Vagina (tissue), 2 donors: ENCODE data around the gene TRIM43B.

ENCODE experiments used
- POLR2A ChIP-seq, 2 donors: fragments of 450-650 bp; IDR thresholded peaks; one replicate each; pipeline ENCODE4 v1.6.1; 2017; ENCODE audit warnings: antibody characterized with exemption in 2 of 2, mild to moderate bottlenecking in 2 of 2, moderate library complexity in 2 of 2
- POLR2AphosphoS5 ChIP-seq, 2 donors: sonication (generic); formaldehyde crosslinking; IDR thresholded peaks; one replicate each; pipeline ENCODE4 v1.9.0; 2017; ENCODE audit warnings: antibody characterized with exemption in 2 of 2, mild to moderate bottlenecking in 2 of 2, low read depth in 1 of 2; ENCODE audit not compliant: insufficient read depth in 1 of 2
- TF ChIP-seq, protein P1 (sequence below), 3 experiments: fragments of 450-650 bp in 2 of 3; fragments of 200-600 bp in 1 of 3; sonication (generic) in 1 of 3; IDR thresholded peaks; one replicate each; pipeline ENCODE4 v1.5.1; 2017 to 2019; ENCODE audit warnings: antibody characterized with exemption in 3 of 3, mild to moderate bottlenecking in 2 of 3, moderate library complexity in 2 of 3

DNA sequence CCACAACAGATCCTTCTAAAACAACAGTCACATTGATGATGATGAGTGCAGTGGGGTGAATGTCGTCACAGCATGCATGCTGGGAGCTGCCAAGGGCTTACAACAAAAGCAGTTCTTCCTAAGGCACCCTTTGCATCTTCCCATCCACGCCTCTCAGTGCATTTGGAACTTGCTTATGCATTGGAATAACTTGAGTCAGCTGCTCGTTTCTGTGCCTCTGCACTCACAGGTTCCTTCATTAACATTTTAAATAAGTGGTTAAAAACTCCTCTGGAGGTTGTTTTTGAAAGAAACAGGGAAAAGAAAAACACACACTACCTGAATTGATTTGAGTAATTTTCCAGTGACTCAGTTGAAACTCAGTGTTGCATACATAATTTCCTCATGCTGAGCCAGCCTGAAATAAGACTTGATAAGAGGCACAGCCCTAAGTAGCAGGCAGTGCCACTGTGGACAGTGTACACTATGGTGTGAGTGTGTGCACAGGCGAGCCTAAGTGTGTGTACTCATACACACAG, 46.8 kb upstream of the TRIM43B start:
- TF ChIP-seq, protein P1, sequence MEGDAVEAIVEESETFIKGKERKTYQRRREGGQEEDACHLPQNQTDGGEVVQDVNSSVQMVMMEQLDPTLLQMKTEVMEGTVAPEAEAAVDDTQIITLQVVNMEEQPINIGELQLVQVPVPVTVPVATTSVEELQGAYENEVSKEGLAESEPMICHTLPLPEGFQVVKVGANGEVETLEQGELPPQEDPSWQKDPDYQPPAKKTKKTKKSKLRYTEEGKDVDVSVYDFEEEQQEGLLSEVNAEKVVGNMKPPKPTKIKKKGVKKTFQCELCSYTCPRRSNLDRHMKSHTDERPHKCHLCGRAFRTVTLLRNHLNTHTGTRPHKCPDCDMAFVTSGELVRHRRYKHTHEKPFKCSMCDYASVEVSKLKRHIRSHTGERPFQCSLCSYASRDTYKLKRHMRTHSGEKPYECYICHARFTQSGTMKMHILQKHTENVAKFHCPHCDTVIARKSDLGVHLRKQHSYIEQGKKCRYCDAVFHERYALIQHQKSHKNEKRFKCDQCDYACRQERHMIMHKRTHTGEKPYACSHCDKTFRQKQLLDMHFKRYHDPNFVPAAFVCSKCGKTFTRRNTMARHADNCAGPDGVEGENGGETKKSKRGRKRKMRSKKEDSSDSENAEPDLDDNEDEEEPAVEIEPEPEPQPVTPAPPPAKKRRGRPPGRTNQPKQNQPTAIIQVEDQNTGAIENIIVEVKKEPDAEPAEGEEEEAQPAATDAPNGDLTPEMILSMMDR (IDR thresholded peaks at IDR 0.05): no peak
- TF ChIP-seq POLR2A (IDR thresholded peaks at IDR 0.05) (no peak), POLR2AphosphoS5 (IDR thresholded peaks at IDR 0.05; ENCODE audit: insufficient read depth in 1 of 2, low read depth in 1 of 2) (no peak)
